Activated naive CD8-positive, alpha-beta T cell (primary cell): ENCODE measurements around the gene ASTN2.

Source experiments
- H3K27ac Mint-ChIP-seq: one replicate; pipeline ENCODE4 v1.8.0; 2021; ENCODE audit warnings: mixed read lengths
- H3K27me3 Mint-ChIP-seq: one replicate; pipeline ENCODE4 v1.8.0; 2021; ENCODE audit warnings: mixed read lengths
- H3K36me3 Mint-ChIP-seq: one replicate; pipeline ENCODE4 v1.8.0; 2021; ENCODE audit warnings: mixed read lengths
- H3K4me1 Mint-ChIP-seq: one replicate; pipeline ENCODE4 v1.8.0; 2021; ENCODE audit warnings: low read depth, mixed read lengths
- H3K4me3 Mint-ChIP-seq: one replicate; pipeline ENCODE4 v1.8.0; 2021; ENCODE audit warnings: mild to moderate bottlenecking, mixed read lengths
- H3K9me3 Mint-ChIP-seq: one replicate; pipeline ENCODE4 v1.8.0; 2021; ENCODE audit warnings: low read depth, mixed read lengths

ASTN2 gene

DNA sequence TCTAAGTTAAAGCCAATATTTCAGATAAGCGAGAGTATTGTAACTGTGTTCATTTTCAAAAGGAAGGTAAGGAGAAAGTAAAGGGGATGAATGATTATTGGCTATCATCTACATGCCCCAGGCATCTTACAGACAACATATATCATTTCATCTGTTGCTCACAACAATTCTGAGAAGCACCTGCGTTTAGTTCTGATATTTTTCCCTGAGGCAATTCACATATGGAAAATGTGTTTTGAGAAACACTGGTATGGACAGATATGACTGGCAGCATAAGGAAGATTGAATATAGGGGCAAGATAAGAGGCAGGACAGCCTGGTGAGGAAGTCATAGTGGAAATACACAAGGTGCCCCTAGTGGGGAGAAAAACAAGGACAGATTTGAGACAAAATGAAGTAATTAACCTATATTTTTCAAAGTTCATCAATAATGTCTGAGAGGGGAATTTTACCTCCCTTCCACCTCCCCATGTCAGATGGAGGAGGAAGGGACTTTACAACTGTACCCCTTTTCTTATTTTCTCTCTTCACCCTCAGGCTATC lies 815.4 kb downstream of the ASTN2 start:
- no peaks in the 10 kb centered on the region for H3K9me3 Mint-ChIP-seq
- peaks cover 8% of the 10 kb centered on the region for H3K36me3 Mint-ChIP-seq
- no peak overlapping the region for H3K4me3 Mint-ChIP-seq
- no peaks in the 10 kb centered on the region for H3K4me1 Mint-ChIP-seq
- H3K27ac Mint-ChIP-seq, result no peak overlapping the region
- no peaks in the 10 kb centered on the region for H3K27me3 Mint-ChIP-seq

GRCh38 chr9:116596646-116597045 lies 818.2 kb downstream of the ASTN2 start:
- no peaks in the 10 kb centered on the region for H3K27me3 Mint-ChIP-seq
- peaks cover 21% of the 10 kb centered on the region for H3K36me3 Mint-ChIP-seq
- no peak overlapping the region for H3K4me3 Mint-ChIP-seq
- no peak overlapping the region for H3K27ac Mint-ChIP-seq
- H3K9me3 Mint-ChIP-seq, result no peaks in the 10 kb centered on the region
- H3K4me1 Mint-ChIP-seq, result no peaks in the 10 kb centered on the region

DNA sequence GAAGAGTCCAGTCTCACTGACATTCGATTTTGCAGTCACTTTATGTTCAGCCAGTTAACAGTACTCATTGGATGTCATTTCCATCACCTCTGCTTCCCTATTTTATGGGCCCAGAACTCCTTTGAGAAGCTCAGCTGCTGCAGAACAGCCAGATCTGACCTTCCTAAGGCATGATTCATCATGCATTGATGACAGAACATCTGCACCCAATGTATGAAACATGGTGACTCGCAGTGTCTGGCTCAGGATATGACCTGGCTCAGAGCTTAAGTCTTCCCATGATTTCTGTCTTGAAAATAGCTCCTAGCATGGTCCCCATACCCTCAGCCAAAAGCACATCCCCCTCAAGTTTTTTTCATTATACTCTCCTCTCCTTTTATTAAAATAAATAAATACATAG lies 820.3 kb downstream of the ASTN2 start:
- Mint-ChIP-seq H3K4me1 (no peaks in the 10 kb centered on the region), H3K27me3 (no peaks in the 10 kb centered on the region), H3K9me3 (peaks cover 2% of the 10 kb centered on the region), H3K4me3 (no peak overlapping the region), H3K36me3 (peaks cover 21% of the 10 kb centered on the region), H3K27ac (no peak overlapping the region)

DNA sequence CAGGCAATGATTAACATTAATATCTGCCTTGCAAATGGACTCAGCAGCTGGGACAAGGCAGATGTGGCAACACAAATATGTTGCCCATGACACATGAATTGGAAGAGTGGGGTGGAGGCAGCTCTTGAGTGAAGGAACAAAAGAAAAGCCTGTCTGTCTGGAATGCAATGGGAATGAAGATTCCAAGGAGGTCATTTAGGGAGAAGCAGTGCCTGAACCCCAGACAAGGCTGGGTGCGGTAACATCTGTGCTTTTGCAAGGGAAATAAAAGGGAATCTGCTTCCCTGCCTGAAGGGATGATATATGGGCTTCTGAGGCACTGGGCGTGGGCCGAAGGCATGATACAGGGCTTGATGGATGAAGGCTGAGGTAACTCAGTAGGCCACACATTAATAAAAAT lies 821.9 kb downstream of the ASTN2 start:
- H3K27ac Mint-ChIP-seq, result no peak overlapping the region
- no peak overlapping the region for H3K4me3 Mint-ChIP-seq

GRCh38 chr9:116589392-116590354 lies 825.2 kb downstream of the ASTN2 start:
- H3K4me3 Mint-ChIP-seq, result no peak overlapping the region
- no peaks in the 10 kb centered on the region for H3K27me3 Mint-ChIP-seq
- H3K27ac Mint-ChIP-seq, result no peak overlapping the region
- peaks cover 40% of the 10 kb centered on the region for H3K36me3 Mint-ChIP-seq
- H3K9me3 Mint-ChIP-seq, result peaks cover 8% of the 10 kb centered on the region
- no peaks in the 10 kb centered on the region for H3K4me1 Mint-ChIP-seq

More for the DNA sequence above, 821.9 kb downstream of the ASTN2 start:
- peaks cover 8% of the 10 kb centered on the region for H3K9me3 Mint-ChIP-seq
- peaks cover 31% of the 10 kb centered on the region for H3K36me3 Mint-ChIP-seq
- no peaks in the 10 kb centered on the region for H3K27me3 Mint-ChIP-seq
- H3K4me1 Mint-ChIP-seq, result no peaks in the 10 kb centered on the region

- Mint-ChIP-seq H3K36me3 (peaks cover 34% of the 10 kb centered on the region), H3K4me1 (no peaks in the 10 kb centered on the region), H3K9me3 (peaks cover 8% of the 10 kb centered on the region), H3K27me3 (no peaks in the 10 kb centered on the region), H3K4me3 (no peak overlapping the region), H3K27ac (no peak overlapping the region)
Measured at GRCh38 chr9:116587919-116588318, 826.9 kb downstream of the ASTN2 start.

GRCh38 chr9:116585896-116586295 lies 829.0 kb downstream of the ASTN2 start:
- Mint-ChIP-seq H3K4me1 (no peaks in the 10 kb centered on the region), H3K9me3 (peaks cover 8% of the 10 kb centered on the region), H3K36me3 (peaks cover 37% of the 10 kb centered on the region), H3K27ac (no peak overlapping the region), H3K27me3 (no peaks in the 10 kb centered on the region), H3K4me3 (no peak overlapping the region)

- H3K27me3 Mint-ChIP-seq, result no peaks in the 10 kb centered on the region
- no peaks in the 10 kb centered on the region for H3K4me1 Mint-ChIP-seq
- no peak overlapping the region for H3K27ac Mint-ChIP-seq
- no peak overlapping the region for H3K4me3 Mint-ChIP-seq
- peaks cover 8% of the 10 kb centered on the region for H3K9me3 Mint-ChIP-seq
- peaks cover 37% of the 10 kb centered on the region for H3K36me3 Mint-ChIP-seq
Measured at GRCh38 chr9:116585204-116585603, 829.7 kb downstream of the ASTN2 start.

DNA sequence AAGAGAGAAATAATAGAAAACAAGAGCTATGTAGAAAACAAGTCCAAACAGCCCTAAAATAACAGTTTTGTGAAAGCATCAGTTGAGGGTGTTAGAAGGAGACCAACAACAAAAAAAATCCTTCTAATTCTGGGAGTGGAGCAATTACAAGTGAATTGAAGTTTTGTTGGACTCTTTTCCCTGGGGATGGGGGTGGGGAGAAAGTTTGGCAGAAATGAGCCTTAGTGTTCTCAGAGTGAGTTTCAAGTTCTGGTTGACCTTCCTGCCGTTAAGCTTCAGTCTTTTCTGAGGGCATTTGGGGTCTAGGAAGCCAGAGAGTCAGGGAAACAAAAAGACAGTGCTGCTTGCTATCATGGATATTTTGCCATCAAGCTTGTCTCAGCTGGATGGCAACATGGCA lies 834.0 kb downstream of the ASTN2 start:
- no peaks in the 10 kb centered on the region for H3K4me1 Mint-ChIP-seq
- H3K27me3 Mint-ChIP-seq, result no peaks in the 10 kb centered on the region
- H3K36me3 Mint-ChIP-seq, result peaks cover 26% of the 10 kb centered on the region
- H3K27ac Mint-ChIP-seq, result no peak overlapping the region
- no peaks in the 10 kb centered on the region for H3K9me3 Mint-ChIP-seq
- H3K4me3 Mint-ChIP-seq, result no peak overlapping the region

DNA sequence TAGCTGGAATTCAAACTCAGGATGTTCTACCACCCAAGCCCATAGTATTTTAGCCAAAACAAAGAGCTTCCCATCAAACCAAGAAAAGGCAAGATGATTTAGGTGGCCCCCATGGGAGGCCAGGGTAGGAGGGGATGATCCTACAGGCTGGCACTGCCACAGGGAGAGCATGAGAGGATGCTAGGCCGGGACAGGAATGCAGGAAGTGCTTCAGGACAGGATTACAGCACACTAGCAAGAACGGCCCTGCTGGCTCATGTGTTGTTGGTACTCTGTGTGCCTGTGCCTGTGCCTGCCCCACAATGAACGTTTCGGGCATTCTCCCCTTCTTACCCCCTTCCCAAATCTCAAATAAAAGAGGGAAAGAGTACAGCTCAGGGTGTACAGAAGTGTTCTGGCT lies 838.5 kb downstream of the ASTN2 start:
- no peak overlapping the region for H3K4me3 Mint-ChIP-seq
- H3K36me3 Mint-ChIP-seq, result peaks cover 11% of the 10 kb centered on the region
- H3K27ac Mint-ChIP-seq, result no peak overlapping the region
- H3K27me3 Mint-ChIP-seq, result no peaks in the 10 kb centered on the region
- H3K4me1 Mint-ChIP-seq, result no peaks in the 10 kb centered on the region
- no peaks in the 10 kb centered on the region for H3K9me3 Mint-ChIP-seq

DNA sequence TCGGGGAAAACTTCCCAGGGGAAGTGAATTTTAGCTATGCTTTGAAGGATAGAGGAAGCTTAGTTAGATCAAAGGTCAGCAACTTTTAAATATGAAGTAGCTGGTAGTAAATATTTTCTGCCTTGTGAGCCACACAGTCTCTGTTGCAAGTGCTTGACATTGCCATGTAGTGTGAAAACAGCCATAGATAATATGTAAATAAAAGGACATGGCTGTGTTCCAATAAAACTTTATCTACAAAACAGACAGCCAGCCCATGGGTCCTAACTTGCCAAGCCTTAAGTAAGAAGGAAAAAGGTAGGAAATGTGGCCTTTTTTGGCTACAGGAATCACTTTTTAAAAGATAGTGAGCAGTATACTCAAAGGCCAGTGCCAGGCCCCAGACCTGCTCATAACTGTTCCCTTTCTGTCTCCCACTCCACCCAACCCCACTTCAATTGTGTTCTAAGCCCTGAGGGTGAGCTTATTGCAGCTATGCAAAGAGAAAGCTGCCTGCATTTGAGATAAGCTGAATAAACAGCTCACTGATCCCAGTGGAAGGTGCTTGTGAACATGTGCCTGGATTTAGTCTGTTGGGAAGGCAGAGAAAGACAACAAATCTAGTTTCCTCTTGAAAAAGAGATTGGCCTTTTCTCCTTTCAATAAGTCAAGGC lies 840.7 kb downstream of the ASTN2 start:
- no peaks in the 10 kb centered on the region for H3K27me3 Mint-ChIP-seq
- no peaks in the 10 kb centered on the region for H3K9me3 Mint-ChIP-seq
- H3K4me1 Mint-ChIP-seq, result no peaks in the 10 kb centered on the region

GRCh38 chr9:116572095-116572748 lies 842.6 kb downstream of the ASTN2 start:
- no peaks in the 10 kb centered on the region for H3K4me1 Mint-ChIP-seq
- H3K4me3 Mint-ChIP-seq, result no peak overlapping the region
- no peaks in the 10 kb centered on the region for H3K27me3 Mint-ChIP-seq
- H3K36me3 Mint-ChIP-seq, result peaks cover 6% of the 10 kb centered on the region
- H3K27ac Mint-ChIP-seq, result no peak overlapping the region
- H3K9me3 Mint-ChIP-seq, result no peaks in the 10 kb centered on the region

More for the DNA sequence above, 840.7 kb downstream of the ASTN2 start:
- H3K36me3 Mint-ChIP-seq, result peaks cover 10% of the 10 kb centered on the region
- H3K4me3 Mint-ChIP-seq, result no peak overlapping the region
- H3K27ac Mint-ChIP-seq, result no peak overlapping the region

DNA sequence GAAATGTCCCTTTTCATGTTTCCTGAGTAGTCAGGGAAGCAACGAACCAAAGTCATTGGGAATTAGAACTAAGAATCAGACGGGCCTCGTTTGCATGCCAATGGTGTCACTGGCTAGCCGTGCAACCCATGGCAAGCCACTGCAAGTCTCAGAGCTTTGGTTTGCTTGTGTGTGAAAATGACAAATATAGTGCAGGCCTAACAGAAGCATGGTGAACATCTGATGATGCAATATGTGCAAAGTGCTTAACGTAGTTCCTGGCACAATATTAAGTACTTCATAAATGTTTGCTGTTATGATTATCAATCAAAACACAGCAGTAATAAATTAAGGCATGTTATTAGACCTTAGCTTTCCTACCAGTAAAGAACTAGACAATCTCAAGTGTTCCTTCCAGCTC lies 845.7 kb downstream of the ASTN2 start:
- no peaks in the 10 kb centered on the region for H3K9me3 Mint-ChIP-seq
- H3K4me3 Mint-ChIP-seq, result no peak overlapping the region
- H3K36me3 Mint-ChIP-seq, result peaks cover 5% of the 10 kb centered on the region
- H3K27ac Mint-ChIP-seq, result no peak overlapping the region
- H3K27me3 Mint-ChIP-seq, result no peaks in the 10 kb centered on the region
- H3K4me1 Mint-ChIP-seq, result no peaks in the 10 kb centered on the region

DNA sequence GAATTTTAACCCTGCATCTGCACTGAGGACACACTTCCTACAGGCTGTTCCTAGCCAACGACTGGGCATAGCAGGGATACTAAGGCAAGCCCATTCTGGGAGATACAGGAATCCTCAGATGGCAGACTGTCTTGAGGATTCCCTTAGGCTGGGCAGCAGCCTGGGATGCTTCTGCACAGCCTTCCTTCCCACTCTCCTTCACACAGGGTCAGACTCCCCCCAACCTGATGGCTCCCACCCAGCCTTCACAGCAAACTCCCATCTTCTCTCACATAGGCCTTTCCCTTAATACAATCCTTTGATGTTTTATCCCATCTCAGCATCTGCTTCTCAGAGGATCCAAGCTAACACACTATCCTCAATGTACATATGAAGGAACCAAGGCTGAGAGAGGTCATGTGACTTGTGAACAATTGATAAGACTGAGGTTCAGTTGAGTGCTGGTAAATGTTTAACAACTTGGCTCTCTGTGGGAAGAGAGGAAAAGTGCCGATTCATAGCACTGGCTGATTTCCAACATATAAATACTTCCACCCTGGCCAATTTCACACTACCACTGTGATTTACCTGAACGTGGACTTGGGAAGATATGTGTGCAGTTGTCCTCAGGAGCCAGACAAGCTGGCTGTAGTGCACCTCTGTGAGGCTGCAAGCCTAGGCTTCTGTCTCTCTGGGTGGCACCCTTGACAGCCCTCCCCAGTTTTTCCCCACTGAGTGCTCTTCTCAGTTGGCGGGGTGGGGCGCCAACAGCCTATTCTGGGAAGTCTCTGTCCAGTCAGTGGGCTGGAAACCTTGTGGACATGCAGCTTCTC lies 848.0 kb downstream of the ASTN2 start:
- Mint-ChIP-seq H3K4me3 (no peak overlapping the region), H3K27me3 (no peaks in the 10 kb centered on the region), H3K9me3 (no peaks in the 10 kb centered on the region), H3K36me3 (peaks cover 8% of the 10 kb centered on the region), H3K27ac (no peak overlapping the region), H3K4me1 (no peaks in the 10 kb centered on the region)
